Fibroblast of lung (primary cell): ENCODE data around the gene CYP26B1. TPM values are rescaled to one million over a fixed set of nuclear protein-coding genes. Genes with fewer than 3 reads are reported as not detected.

Experiments used
- DNase-seq, 2 donors: peaks; one replicate each; pipeline versions ENCODE4 v3.0.0 to v3.0.0-alpha.2; 2010; ENCODE audit warnings: low read depth in 2 of 2
- H2AFZ ChIP-seq: 2 replicates; pipeline ENCODE4 v1.5.1; 2012; ENCODE audit warnings: low read length, control low read depth, inconsistent platforms
- H3K27ac ChIP-seq: 2 replicates; pipeline ENCODE4 v1.5.1; 2011; ENCODE audit warnings: low read length, control low read depth; ENCODE audit not compliant: insufficient read depth
- H3K27me3 ChIP-seq: 2 replicates; pipeline ENCODE4 v1.5.1; 2011; ENCODE audit warnings: mild to moderate bottlenecking, low read length; ENCODE audit not compliant: control insufficient read depth, insufficient read depth
- H3K36me3 ChIP-seq: 2 replicates; pipeline ENCODE4 v1.5.1; 2011; ENCODE audit warnings: low read length; ENCODE audit not compliant: control insufficient read depth, insufficient read depth
- H3K4me1 ChIP-seq: 2 replicates; pipeline ENCODE4 v1.5.1; 2011; ENCODE audit warnings: low read length; ENCODE audit not compliant: control insufficient read depth, insufficient read depth; ENCODE audit errors: extremely low read depth
- H3K4me2 ChIP-seq: 2 replicates; pipeline ENCODE4 v1.5.1; 2011; ENCODE audit warnings: low read length, control low read depth; ENCODE audit not compliant: insufficient read depth; ENCODE audit errors: extremely low read depth
- H3K4me3 ChIP-seq, 4 experiments: fragments of 200-600 bp in 1 of 4; sonication (generic) in 1 of 4; replicated peaks in 1 of 4; 2 replicates each; pipeline ENCODE4 v1.5.1; 2011 to 2016; ENCODE audit warnings: low read length in 4 of 4, low read depth in 3 of 4, mild to moderate bottlenecking in 3 of 4, control low read depth in 2 of 4, inconsistent platforms in 1 of 4, mixed read lengths in 1 of 4; ENCODE audit not compliant: insufficient read depth in 1 of 4; ENCODE audit errors: control extremely low read depth in 1 of 4
- H3K79me2 ChIP-seq: 2 replicates; pipeline ENCODE4 v1.5.1; 2012; ENCODE audit warnings: mild to moderate bottlenecking, low read length, inconsistent platforms; ENCODE audit not compliant: control insufficient read depth, insufficient read depth
- H3K9ac ChIP-seq: 2 replicates; pipeline ENCODE4 v1.5.1; 2011; ENCODE audit warnings: mild to moderate bottlenecking, low read length, control low read depth; ENCODE audit not compliant: insufficient read depth
- H3K9me3 ChIP-seq: 2 replicates; pipeline ENCODE4 v1.5.1; 2012; ENCODE audit warnings: low read depth, low read length; ENCODE audit not compliant: control insufficient read depth, insufficient read depth
- H4K20me1 ChIP-seq: 2 replicates; pipeline ENCODE4 v1.5.1; 2011; ENCODE audit warnings: low read length; ENCODE audit not compliant: control insufficient read depth, insufficient read depth; ENCODE audit errors: extremely low read depth
- CTCF ChIP-seq, 2 donors: IDR thresholded peaks in 1 of 2; conservative IDR thresholded peaks in 1 of 2; 1 replicate in 1 of 2; 2 replicates in 1 of 2; pipeline ENCODE4 v1.5.1; 2011 to 2012; ENCODE audit warnings: low read length in 2 of 2, control low read depth in 1 of 2, inconsistent platforms in 1 of 2, low read depth in 1 of 2, mild to moderate bottlenecking in 1 of 2
- EZH2 ChIP-seq: IDR thresholded peaks from 2 replicates; pipeline ENCODE4 v1.5.1; 2012; ENCODE audit warnings: low read length, control low read depth, mild to moderate bottlenecking; ENCODE audit errors: missing control alignments
- polyA plus RNA-seq, 2 donors: library from polyadenylated mRNA; depleted of rRNA in 1 of 2; stranded (reverse) in 1 of 2; unstranded in 1 of 2; fragments of >200 nt; gene quantifications; 2 replicates each; pipeline ENCODE4 v1.2.1, GENCODE V29; 2011 to 2012; ENCODE audit warnings: missing spikeins in 1 of 2
- total RNA-seq: library from RNA; depleted of rRNA; stranded (reverse); fragments of >200 nt; gene quantifications from 2 replicates; pipeline ENCODE4 v1.2.1, GENCODE V29; 2014

CYP26B1 gene
- total and polyA plus RNA-seq, 2 donors (not counting 1 experiment from before 2014, with no cell fraction given) = 0.09 to 0.17 TPM

- Histone ChIP-seq H3K79me2 (no peaks in the 10 kb centered on the region), H3K27me3 (no peaks in the 10 kb centered on the region), H3K36me3 (no peaks in the 10 kb centered on the region), H3K4me2 (no peak overlapping the region), H3K9me3 (no peaks in the 10 kb centered on the region), H3K4me3 (no peak overlapping the region), H3K9ac (no peak overlapping the region), H3K27ac (no peak overlapping the region), H2AFZ (no peak overlapping the region), H4K20me1 (no peaks in the 10 kb centered on the region), H3K4me1 (no peaks in the 10 kb centered on the region)
- DNase-seq = no peak
- no peak for TF ChIP-seq EZH2
- no peak for TF ChIP-seq CTCF (conservative IDR thresholded peaks at IDR 0.05 in 1 of 2, IDR thresholded peaks at IDR 0.05 in 1 of 2; ENCODE audit: low read depth in 1 of 2, low read length in 2 of 2)
Observed at GRCh38 chr2:72132981-72133720, 14.5 kb downstream of the CYP26B1 start.

- DNase-seq = no peak
- Histone ChIP-seq H3K27ac (no peak overlapping the region), H2AFZ (no peak overlapping the region)
Observed at GRCh38 chr2:72131916-72132841, 15.5 kb downstream of the CYP26B1 start.

More at GRCh38 chr2:72131916-72132841, 15.5 kb downstream of the CYP26B1 start:
- TF ChIP-seq CTCF (conservative IDR thresholded peaks at IDR 0.05 in 1 of 2, IDR thresholded peaks at IDR 0.05 in 1 of 2; ENCODE audit: low read depth in 1 of 2, low read length in 2 of 2) (no peak), EZH2 (no peak)
- Histone ChIP-seq H3K4me2 (no peak overlapping the region), H3K4me1 (no peaks in the 10 kb centered on the region), H3K9me3 (no peaks in the 10 kb centered on the region), H3K36me3 (no peaks in the 10 kb centered on the region), H3K27me3 (no peaks in the 10 kb centered on the region), H4K20me1 (no peaks in the 10 kb centered on the region), H3K4me3 (no peak overlapping the region), H3K9ac (no peak overlapping the region), H3K79me2 (no peaks in the 10 kb centered on the region)
